GM13977 (cell line): Measurements from ENCODE around the gene STARD13.

ENCODE experiments used
- DNase-seq: peaks from one replicate; pipeline ENCODE4 v3.0.0; 2012; ENCODE audit warnings: low spot score
- in situ Hi-C: fragments of 300-500 bp; cut with MboI; formaldehyde crosslinking; loops from one replicate; pipeline ENCODE4 v1.12.0; 2022; ENCODE audit warnings: low sequenced_read_pairs, low pct_unique_long_range_greater_than_20kb, mixed read lengths, inconsistent platforms; ENCODE audit not compliant: unreplicated experiment
- TF ChIP-seq, protein P1 (sequence below): IDR thresholded peaks from 2 replicates; pipeline ENCODE4 v1.5.1; 2012; ENCODE audit warnings: mild to moderate bottlenecking, control low read depth; ENCODE audit not compliant: insufficient read depth; ENCODE audit errors: extremely low read depth, missing control alignments

Gene STARD13

GRCh38 chr13:33073338-33073737, 212.2 kb downstream of the STARD13 start:
- DNase-seq, result no peak
- TF ChIP-seq, protein P1, sequence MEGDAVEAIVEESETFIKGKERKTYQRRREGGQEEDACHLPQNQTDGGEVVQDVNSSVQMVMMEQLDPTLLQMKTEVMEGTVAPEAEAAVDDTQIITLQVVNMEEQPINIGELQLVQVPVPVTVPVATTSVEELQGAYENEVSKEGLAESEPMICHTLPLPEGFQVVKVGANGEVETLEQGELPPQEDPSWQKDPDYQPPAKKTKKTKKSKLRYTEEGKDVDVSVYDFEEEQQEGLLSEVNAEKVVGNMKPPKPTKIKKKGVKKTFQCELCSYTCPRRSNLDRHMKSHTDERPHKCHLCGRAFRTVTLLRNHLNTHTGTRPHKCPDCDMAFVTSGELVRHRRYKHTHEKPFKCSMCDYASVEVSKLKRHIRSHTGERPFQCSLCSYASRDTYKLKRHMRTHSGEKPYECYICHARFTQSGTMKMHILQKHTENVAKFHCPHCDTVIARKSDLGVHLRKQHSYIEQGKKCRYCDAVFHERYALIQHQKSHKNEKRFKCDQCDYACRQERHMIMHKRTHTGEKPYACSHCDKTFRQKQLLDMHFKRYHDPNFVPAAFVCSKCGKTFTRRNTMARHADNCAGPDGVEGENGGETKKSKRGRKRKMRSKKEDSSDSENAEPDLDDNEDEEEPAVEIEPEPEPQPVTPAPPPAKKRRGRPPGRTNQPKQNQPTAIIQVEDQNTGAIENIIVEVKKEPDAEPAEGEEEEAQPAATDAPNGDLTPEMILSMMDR, result no peak
- in situ Hi-C loops, result no loop called here

- DNase-seq, result no peak
- TF ChIP-seq, protein P1, result no peak
- in situ Hi-C loops, result no loop called here
Observed at GRCh38 chr13:33072759-33073158, 212.8 kb downstream of the STARD13 start.

GRCh38 chr13:33072282-33072681, 213.3 kb downstream of the STARD13 start:
- DNase-seq, result no peak
- in situ Hi-C loops, result no loop called here
- TF ChIP-seq, protein P1, result no peak

DNA sequence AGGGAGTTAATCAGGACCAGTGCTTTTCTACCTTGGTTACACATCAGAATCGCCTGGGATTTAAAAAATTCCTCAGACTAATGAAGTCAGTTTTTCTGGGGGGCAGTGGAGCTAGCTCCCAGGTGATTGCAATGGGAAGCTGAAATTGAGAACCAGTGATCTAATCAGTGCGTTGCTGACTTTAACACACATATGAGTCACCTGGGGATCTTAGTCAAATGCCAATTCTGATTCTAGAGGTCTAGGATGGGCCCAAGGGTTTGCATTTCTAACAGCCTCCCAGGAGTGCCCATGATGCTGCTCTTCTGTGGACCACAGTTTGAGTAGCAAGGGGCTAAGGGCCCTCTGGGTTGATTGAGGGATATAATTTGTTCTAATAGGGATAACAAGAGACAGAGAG, 214.8 kb downstream of the STARD13 start:
- in situ Hi-C loops, result no loop called here
- DNase-seq, result no peak
- TF ChIP-seq, protein P1, result no peak

DNA sequence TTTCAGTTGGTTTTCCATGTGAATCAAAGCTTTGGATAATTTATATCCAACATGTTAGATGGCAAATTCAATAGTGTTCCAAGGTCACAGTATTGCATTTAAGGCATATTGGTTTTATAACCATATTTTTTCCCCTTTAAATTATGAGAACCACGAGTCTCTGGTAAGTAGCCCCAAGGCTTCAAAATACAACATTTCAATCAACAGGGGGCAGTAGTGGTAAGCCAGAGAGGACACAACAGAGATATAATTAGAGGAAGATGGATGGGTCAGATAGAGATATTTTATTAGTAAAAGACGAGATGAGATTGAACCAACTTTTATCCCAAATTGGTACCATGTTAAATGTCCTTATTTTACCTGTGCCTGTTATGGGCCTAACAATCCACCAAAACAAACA, 216.2 kb downstream of the STARD13 start:
- DNase-seq, result no peak
- TF ChIP-seq, protein P1, result peak; percentile 34
- in situ Hi-C loops, result no loop called here

GRCh38 chr13:33066329-33066728, 219.2 kb downstream of the STARD13 start:
- in situ Hi-C loops, result no loop called here
- TF ChIP-seq, protein P1, result no peak

DNA sequence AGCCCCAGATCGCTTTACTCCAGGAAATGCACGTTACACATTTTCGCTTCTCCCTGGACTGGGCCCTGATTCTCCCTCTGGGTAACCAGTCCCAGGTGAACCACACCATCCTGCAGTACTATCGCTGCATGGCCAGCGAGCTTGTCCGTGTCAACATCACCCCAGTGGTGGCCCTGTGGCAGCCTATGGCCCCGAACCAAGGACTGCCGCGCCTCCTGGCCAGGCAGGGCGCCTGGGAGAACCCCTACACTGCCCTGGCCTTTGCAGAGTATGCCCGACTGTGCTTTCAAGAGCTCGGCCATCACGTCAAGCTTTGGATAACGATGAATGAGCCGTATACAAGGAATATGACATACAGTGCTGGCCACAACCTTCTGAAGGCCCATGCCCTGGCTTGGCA, 224.7 kb downstream of the STARD13 start:
- DNase-seq, result no peak
- in situ Hi-C loops, result no loop called here
- TF ChIP-seq, protein P1, result no peak

More at GRCh38 chr13:33066329-33066728, 219.2 kb downstream of the STARD13 start:
- no peak for DNase-seq
